HG02759 (cell line): Measurements from ENCODE around the gene NELFB.

Experiments used
- ATAC-seq: cut with Tn5 transposase; IDR thresholded peaks from one replicate; pipeline ENCODE4 v1.9.1; 2021; ENCODE audit warnings: mild to moderate bottlenecking, moderate library complexity; ENCODE audit not compliant: unreplicated experiment

NELFB gene

GRCh38 chr9:137223078-137223970 is 31.8 kb upstream of the NELFB start:
- peak; percentile 76 for ATAC-seq

GRCh38 chr9:137224830-137225694 is 30.1 kb upstream of the NELFB start, which contains the start of gene CYSRT1:
Gene CYSRT1 (plus strand): TSS chr9:137225174. CDS start chr9:137225622, 448 bp downstream.
- ATAC-seq, result no peak

GRCh38 chr9:137225699-137226331 is 29.3 kb upstream of the NELFB start:
- no peak for ATAC-seq

GRCh38 chr9:137226338-137227053 is 28.6 kb upstream of the NELFB start:
- ATAC-seq, result no peak

- ATAC-seq, result no peak
Measured at GRCh38 chr9:137227054-137227852, 27.9 kb upstream of the NELFB start, which contains the start of gene RNF224. Gene RNF224 (plus strand): TSS chr9:137227502. CDS start chr9:137228336, 834 bp downstream.

GRCh38 chr9:137227853-137228505 is 27.1 kb upstream of the NELFB start:
- ATAC-seq, result no peak

- ATAC-seq, result no peak
Measured at GRCh38 chr9:137228506-137228967, 26.6 kb upstream of the NELFB start.

GRCh38 chr9:137228968-137229896 is 25.9 kb upstream of the NELFB start:
- ATAC-seq, result no peak

GRCh38 chr9:137229903-137230704 is 25.0 kb upstream of the NELFB start:
- ATAC-seq, result no peak

- ATAC-seq, result no peak
Measured at GRCh38 chr9:137230705-137231371, 24.3 kb upstream of the NELFB start, which contains the start of gene SLC34A3. Gene SLC34A3 (plus strand): TSS chr9:137230901. CDS start chr9:137231703, 802 bp downstream.

- ATAC-seq, result no peak
Measured at GRCh38 chr9:137231372-137232039, 23.6 kb upstream of the NELFB start.

- no peak for ATAC-seq
Measured at GRCh38 chr9:137232101-137232500, 23.0 kb upstream of the NELFB start.

GRCh38 chr9:137232510-137232909 is 22.6 kb upstream of the NELFB start:
- no peak for ATAC-seq

GRCh38 chr9:137233143-137233980 is 21.8 kb upstream of the NELFB start:
- no peak for ATAC-seq
